ENCODE data around the gene RNASE2.

RNASE2 gene

GRCh38 chr14:20996521-20996920 lies 41.2 kb downstream of the RNASE2 start:
- peaks cover 58% of the 10 kb centered on the region for H3K36me3 ChIP-seq
- DNase-seq = no peak

GRCh38 chr14:20997115-20997514 lies 41.8 kb downstream of the RNASE2 start:
- H3K36me3 ChIP-seq = peaks cover 52% of the 10 kb centered on the region
- H3K27ac ChIP-seq = no peak overlapping the region
- no peak for DNase-seq
- H3K27me3 ChIP-seq (ENCODE audit: insufficient read depth, low read depth, severe bottlenecking) = no peaks in the 10 kb centered on the region
- H3K4me3 ChIP-seq (ENCODE audit: low read depth, low read length) = no peak overlapping the region
- TF ChIP-seq CTCF (IDR thresholded peaks at IDR 0.05; ENCODE audit: low read depth, low read length) = no peak
- H3K9me3 ChIP-seq (ENCODE audit: severe bottlenecking) = no peaks in the 10 kb centered on the region

More at GRCh38 chr14:20996521-20996920, 41.2 kb downstream of the RNASE2 start:
- Histone ChIP-seq H3K9me3 (ENCODE audit: severe bottlenecking) (no peaks in the 10 kb centered on the region), H3K27ac (no peak overlapping the region), H3K27me3 (ENCODE audit: insufficient read depth, low read depth, severe bottlenecking) (no peaks in the 10 kb centered on the region), H3K4me3 (ENCODE audit: low read depth, low read length) (no peak overlapping the region)
- TF ChIP-seq CTCF (IDR thresholded peaks at IDR 0.05; ENCODE audit: low read depth, low read length) = no peak

- DNase-seq = no peak
- no peaks in the 10 kb centered on the region for H3K9me3 ChIP-seq (ENCODE audit: severe bottlenecking)
- peaks cover 47% of the 10 kb centered on the region for H3K36me3 ChIP-seq
- no peak overlapping the region for H3K4me3 ChIP-seq (ENCODE audit: low read depth, low read length)
- no peaks in the 10 kb centered on the region for H3K27me3 ChIP-seq (ENCODE audit: insufficient read depth, low read depth, severe bottlenecking)
- no peak for TF ChIP-seq CTCF (IDR thresholded peaks at IDR 0.05; ENCODE audit: low read depth, low read length)
- no peak overlapping the region for H3K27ac ChIP-seq
These were observed 42.3 kb downstream of the RNASE2 start for GRCh38 chr14:20997564-20997963.

GRCh38 chr14:20998139-20998538 lies 42.9 kb downstream of the RNASE2 start:
- no peak overlapping the region for H3K27ac ChIP-seq
- H3K4me3 ChIP-seq (ENCODE audit: low read depth, low read length) = no peak overlapping the region
- H3K9me3 ChIP-seq (ENCODE audit: severe bottlenecking) = no peaks in the 10 kb centered on the region
- TF ChIP-seq CTCF (IDR thresholded peaks at IDR 0.05; ENCODE audit: low read depth, low read length) = no peak
- peaks cover 42% of the 10 kb centered on the region for H3K36me3 ChIP-seq
- no peak for DNase-seq
- H3K27me3 ChIP-seq (ENCODE audit: insufficient read depth, low read depth, severe bottlenecking) = no peaks in the 10 kb centered on the region

- no peak within 1 kb of the TSS for H3K27ac ChIP-seq
- no peaks in the 10 kb centered on the region for H3K9me3 ChIP-seq (ENCODE audit: severe bottlenecking)
- peaks cover 35% of the 10 kb centered on the region for H3K36me3 ChIP-seq
- DNase-seq = no peak
- H3K27me3 ChIP-seq (ENCODE audit: insufficient read depth, low read depth, severe bottlenecking) = no peaks in the 10 kb centered on the region
- no peak within 1 kb of the TSS for H3K4me3 ChIP-seq (ENCODE audit: low read depth, low read length)
- no peak for TF ChIP-seq CTCF (IDR thresholded peaks at IDR 0.05; ENCODE audit: low read depth, low read length)
These were observed 43.5 kb downstream of the RNASE2 start, which contains the start of gene SLC39A2 for GRCh38 chr14:20998674-20999366. TSS of gene SLC39A2 (plus strand) at chr14:20999293. CDS start at chr14:20999447, 154 bp downstream.

- TF ChIP-seq CTCF (IDR thresholded peaks at IDR 0.05; ENCODE audit: low read depth, low read length) = no peak
- DNase-seq = no peak
These were observed 44.3 kb downstream of the RNASE2 start for GRCh38 chr14:20999591-20999990.

More at GRCh38 chr14:20999591-20999990, 44.3 kb downstream of the RNASE2 start:
- H3K27ac ChIP-seq = no peak overlapping the region
- H3K4me3 ChIP-seq (ENCODE audit: low read depth, low read length) = no peak overlapping the region
- H3K27me3 ChIP-seq (ENCODE audit: insufficient read depth, low read depth, severe bottlenecking) = no peaks in the 10 kb centered on the region
- no peaks in the 10 kb centered on the region for H3K9me3 ChIP-seq (ENCODE audit: severe bottlenecking)
- peaks cover 27% of the 10 kb centered on the region for H3K36me3 ChIP-seq
